Stimulated activated CD8-positive, alpha-beta memory T cell treated with anti-CD3 and anti-CD28 coated beads, Interleukin-4, amount 100 ng/mL, for 4 hours (primary cell): Measurements from ENCODE around the gene PTPN4.
"Not testable (repeated sequence)": the region's sequence is repeated elsewhere in the genome, so short reads cannot be mapped to it uniquely, and the experiment has no call there.

ENCODE experiments used
- DNase-seq, 2 donors: peaks; one replicate each; pipeline ENCODE4 v3.0.0-alpha.2; 2020; ENCODE audit warnings: low read depth in 2 of 2, low spot score in 1 of 2

PTPN4 gene

DNA sequence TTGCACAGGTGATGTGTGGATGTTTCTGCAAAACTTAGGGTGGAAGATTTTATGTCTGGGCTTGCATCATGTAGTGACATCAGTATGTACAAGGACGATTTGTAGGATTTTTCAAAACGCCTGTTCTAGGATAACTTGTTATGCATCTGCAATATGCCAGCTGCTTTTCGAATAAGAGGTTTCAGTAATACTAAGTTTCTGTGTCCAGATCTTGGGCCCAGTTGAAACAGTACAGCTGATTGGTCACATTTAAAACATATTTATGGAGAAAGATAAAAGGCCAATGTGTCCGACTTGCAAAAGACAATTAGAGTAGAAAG lies 1.2 kb downstream of the PTPN4 start:
- DNase-seq, result no peak

DNA sequence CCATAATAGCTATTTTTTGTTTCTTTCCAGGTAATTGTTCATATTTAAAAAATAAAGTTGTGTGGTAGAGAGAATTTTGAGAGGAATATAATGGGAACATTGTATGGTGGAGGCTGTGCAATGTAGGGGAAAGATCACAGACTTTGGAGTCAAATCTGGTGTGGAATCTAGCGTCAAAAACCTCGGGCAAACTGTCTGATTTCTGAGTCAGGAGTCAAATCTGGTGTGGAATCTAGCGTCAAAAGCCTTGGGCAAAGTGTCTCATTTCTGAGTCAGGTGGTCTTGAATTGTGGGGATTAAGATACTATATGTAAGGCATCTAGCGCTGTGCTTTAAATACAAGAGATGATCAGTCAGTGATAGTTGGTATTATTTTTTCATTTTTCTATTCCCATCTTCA lies 5.1 kb downstream of the PTPN4 start:
- DNase-seq, result no peak

DNA sequence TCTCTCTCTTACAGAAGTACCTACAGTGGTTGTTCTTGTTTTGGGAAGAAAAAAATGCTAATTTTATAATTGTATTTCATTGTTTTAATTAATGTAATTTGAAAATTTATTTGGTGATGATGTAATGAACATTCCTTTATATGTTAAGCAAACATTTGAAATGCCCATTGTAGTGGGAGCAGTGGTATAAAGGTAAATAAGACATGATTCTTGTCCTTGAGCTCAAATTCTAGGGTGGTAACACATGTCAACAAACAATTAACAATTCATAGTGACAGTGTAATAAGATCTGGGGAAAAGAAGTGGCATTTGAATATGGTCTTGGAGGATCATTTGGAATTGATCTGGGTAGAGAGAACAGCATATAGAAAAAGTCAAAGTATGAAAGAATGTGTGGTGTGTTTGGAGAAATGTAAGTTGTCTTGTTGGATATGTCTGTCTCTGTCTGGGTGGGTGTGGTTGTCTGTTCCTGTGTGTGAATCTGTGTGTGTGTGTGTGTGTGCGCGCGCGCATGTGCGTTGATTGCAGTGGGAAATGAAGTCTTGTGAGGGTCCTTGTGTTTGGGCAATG lies 5.8 kb downstream of the PTPN4 start:
- no peak for DNase-seq

DNA sequence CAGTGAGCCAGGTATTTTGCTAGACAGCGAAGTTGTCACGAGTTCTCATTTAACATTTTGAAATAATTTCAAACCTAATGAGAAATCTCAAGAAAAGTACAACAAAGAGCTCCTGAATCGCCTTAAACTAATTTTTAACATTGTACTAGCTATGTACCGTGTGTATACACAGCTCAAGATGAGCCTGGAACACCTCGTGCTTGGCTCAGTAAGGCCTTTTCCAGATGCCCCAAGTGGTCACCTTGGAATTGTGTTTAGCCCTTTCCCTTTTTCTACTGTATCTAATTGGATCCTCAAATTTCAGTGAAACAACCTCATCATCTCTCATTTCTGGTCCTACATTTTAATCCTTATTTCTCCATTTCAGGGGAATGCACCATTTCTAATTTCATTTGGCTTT lies 7.2 kb downstream of the PTPN4 start:
- no peak for DNase-seq

DNA sequence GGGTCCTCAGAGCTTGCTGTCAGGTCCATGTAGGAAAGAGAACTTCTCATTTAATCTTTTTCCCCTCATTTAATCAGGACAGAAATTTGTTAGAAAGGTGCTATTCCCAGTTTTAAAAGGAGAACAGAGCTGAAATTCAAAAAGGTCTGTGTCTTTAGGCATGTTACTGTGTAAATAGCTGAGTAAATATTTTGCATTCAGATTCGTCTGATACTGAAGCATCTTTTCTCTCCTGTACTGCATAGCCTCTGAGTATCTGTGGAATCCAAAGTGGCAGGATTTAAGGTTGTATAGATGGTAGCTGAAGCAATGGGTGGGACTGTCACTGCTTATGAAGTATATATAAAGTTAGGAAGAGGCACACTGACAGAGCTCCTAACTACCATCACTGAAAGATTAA lies 9.0 kb downstream of the PTPN4 start:
- DNase-seq, result no peak

DNA sequence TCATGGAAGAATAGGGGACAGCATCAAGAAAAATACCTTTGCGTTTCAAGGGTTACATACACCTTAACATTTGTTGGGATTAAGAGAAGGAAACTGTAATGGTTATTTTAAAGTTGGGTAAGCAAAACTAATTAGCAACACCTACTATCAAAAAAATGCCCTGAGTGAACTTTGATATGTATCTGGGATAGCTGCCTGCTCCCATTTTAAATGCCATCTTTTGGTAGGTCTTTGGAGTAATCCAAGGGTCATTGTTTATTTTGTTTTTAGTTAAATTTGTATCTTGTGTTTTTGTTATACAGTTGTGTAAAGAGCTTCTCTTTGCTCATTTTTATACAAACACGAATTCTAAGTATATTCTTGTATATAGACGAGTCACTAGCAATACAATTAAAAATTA lies 9.9 kb downstream of the PTPN4 start:
- DNase-seq, result no peak

DNA sequence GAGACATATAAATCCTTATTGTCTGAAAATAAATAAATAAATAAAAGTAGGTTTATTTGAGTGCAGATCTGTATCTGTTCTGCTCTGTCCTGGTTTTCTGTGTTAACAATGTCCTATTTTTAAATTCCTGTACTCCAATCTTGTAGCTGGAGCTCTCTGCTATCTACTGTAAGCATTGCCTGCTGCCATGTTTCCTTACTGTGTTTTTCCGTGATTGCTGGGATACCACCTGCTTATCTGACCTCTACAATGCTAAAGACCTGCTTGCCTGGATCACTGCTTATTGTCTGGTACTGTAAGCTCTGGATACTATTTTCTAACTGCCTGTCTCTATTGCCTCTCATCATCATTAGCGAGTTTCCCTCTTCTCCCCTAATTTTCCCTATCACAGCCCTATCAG lies 11.6 kb downstream of the PTPN4 start:
- DNase-seq, result no peak

DNA sequence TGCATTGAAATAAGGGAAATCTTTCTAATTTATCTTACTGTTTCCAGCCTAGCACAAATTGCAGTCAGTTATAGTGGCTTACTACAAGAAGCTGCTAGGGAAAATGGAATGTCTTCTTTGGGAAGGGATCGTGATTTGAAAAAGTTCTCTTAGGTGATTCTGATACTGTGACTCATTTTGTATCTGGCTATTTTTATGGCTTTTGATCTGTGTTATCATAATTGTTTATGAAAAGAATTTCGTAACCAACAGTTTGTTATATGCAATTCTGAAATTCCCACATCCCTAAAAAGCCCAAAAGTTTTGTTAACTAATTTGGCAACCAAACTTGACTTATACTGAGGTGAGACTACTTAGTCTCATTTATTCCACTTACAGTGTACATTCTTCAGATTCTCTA lies 12.4 kb downstream of the PTPN4 start:
- no peak for DNase-seq

DNA sequence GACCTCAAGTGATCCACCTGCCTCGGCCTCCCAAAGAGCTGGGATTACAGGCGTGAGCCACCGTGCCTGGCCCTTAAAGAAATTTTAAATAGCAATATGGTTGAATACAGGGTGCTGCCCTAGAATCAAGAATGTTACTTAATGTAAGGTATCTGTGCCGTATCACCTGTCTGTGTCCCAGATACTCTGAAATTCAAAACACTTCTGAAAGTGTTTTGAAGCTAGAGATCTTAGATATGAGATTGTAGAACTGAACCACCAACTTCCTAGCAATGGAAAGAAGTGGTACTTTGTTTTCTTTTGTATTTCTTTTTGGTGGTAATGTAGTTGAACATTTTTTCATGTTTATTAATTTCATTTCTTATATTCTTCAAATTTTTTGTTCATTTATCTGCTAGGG lies 13.0 kb downstream of the PTPN4 start:
- no peak for DNase-seq

DNA sequence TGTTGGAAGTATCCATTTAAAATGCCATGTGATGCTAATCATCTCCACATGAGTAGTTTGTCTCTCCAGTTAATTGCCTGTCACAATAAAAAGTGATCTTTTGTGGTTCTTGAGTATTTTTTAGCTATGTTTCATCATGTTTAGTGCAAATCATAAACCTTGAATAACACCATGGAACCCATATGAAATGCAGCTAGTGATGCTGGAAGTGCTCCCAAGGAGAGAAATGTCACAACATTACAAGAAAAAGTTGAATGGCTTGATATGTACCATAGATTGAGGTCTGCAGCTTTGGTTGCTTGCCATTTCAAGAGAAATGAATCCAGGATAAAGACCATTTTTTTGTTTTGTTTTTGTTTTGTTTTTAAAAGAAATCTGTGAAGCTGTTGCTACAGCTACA lies 14.3 kb downstream of the PTPN4 start:
- no peak for DNase-seq

DNA sequence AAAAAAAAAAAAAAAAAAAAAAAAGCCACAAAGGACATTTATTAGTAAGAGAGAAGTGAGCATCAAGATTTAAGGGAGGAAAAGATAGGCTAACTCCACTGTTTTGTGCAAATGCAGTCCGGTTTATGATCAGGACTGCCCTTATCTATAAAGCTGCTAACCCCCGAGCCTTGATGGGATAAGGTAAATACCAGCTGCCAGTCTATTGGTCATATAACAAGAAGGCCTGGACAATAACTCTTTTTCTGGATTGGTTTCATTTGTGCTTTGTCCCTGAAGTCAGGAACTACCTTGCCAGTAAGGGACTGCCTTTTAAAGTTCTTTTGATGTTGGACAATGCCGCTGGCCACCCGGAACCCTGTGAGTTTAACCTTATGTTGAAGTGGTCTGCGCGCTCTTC lies 15.4 kb downstream of the PTPN4 start:
- no peak for DNase-seq

DNA sequence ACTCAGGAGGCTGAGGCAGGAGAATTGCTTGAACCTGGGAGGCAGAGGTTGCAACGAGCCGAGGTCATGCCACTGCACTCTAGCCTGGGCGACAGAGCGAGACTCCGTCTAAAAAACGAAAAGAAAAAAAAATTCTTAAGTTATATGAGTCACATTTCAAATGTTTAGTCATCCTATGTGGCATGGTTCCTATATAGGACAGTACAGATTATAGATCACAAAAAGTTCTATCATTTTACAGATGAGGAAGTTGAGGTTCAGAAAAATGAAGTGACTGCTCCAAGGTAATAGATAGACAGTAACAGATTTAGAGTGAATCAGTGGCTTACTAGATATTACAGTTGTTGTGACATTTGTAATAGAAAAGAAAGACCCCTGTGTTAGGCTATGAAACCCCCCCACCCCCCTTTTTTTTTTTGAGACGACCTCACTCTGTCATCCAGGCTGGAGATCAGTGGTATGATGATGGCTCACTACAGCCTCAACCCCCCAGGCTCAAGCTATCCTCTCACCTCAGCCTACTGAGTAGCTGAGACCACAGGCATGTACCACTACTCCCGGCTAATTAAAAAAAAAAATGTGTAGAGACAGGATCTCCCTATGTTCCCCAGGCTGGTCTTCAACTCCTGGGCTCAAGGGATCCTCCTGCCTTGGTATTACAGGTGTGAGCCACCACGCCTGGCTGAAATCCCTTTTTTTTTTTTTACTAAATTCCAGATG lies 22.7 kb downstream of the PTPN4 start:
- DNase-seq, result no peak

DNA sequence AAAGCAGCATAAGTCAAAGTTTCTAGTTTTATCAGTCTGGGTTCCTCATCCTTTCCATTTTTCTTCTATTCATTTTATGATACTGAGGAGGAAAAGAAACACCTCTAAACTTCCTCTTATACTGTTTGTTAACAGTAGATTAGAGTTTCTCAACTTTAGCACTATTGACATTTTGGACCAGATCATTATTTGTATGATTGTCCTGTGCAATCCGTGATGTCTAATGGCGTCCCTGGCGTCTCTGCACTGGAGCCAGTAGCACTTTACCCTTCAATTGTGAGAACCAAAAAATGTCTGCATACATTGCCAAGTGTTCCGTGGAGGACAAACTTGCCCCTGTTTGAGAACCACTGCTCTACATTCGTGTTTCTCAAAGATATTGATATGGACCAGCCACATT lies 25.2 kb downstream of the PTPN4 start:
- DNase-seq, result no peak

DNA sequence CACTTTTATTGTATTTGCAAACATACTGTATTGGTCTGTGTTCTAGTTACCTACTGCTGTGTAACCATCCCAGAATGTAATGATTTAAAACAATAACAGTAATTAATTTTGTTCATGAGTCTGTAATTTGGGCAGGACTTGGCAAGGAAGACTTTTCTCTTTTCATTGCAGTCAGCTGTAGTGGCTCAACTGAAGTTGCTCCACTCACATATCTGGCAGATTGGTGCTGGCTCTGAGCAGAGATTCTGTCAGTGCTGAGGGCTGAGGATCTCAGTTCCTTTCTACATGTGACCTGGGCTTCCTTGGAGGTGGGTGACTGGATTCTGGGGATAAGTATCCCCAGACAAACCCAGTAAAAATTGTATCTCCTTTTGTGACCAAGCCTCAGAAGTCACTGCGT lies 26.6 kb downstream of the PTPN4 start:
- DNase-seq, result no peak

DNA sequence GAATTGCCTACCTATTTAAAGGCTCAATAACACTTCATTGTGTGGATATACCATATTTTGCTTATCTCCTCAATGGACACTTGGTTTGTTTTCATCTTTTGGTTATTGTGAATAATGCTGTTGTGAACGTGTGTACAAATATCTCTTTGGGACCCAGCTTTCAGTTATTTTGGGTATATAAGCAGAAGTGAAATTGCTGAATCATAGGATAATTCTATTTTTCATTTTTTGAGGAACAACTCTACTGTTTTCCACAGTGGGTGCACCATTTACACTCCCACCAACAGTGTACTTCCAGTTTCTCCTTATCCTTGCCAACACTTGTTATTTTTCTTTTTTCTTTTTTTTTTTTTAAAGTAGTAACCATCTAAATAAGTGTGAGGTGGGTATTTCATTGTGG lies 29.0 kb downstream of the PTPN4 start:
- DNase-seq, result no peak

DNA sequence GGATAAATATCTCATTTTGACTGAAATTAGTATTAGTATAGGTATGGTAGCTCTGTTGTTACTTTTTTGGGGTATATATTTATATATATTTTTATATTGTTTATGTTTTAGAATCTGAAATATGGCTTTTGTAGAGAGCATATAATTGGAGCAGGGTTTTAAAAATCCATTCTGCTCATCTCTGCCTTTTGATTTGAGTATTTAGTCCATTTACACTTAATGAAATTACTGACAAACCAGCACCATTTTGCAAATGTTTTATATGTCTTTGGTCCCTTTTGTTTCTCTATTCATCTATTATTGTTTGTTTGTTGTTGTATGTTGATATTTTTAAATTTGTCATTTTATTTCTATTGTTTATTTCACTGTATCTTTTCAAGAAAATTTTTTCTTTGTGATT lies 30.7 kb downstream of the PTPN4 start:
- DNase-seq, result no peak

DNA sequence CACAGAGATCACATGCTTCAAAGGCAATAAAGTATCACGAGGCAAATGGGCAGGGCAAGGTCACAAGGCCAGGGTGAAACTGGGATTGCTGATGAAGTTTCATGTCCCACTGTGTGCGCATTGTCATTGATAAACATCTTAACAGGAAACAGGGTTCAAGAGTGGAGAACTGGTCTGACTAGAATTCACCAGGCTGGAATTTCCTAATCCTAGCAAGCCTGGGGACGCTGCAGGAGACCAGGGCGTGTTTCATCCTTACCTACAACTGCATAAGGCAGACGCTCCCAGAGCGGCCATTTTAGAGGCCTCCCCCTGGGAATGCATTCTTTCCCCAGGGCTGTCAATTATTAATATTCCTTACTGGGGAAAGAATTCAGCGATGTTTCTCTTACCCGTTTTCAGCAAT lies 33.2 kb downstream of the PTPN4 start:
- no peak for DNase-seq

DNA sequence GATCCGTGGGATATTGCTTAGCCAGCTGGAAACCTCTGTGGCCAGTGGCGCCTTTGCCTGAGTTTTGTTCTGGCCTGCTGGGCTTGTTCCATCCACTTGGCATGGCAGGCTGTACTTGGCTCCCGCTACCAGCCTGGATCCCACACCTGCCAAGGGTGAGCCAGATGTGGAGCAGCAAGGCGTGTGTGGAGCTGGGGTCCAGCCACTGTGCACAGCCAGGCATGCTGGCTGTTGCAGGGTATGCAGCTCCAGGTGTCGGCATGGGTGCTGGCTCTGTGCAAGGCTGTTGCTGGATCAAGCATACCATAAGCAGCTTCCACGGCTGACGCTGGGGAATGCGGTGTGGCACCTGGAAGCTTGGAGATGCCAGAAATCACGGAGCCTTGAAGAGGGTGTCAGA lies 34.5 kb downstream of the PTPN4 start:
- DNase-seq, result no peak

DNA sequence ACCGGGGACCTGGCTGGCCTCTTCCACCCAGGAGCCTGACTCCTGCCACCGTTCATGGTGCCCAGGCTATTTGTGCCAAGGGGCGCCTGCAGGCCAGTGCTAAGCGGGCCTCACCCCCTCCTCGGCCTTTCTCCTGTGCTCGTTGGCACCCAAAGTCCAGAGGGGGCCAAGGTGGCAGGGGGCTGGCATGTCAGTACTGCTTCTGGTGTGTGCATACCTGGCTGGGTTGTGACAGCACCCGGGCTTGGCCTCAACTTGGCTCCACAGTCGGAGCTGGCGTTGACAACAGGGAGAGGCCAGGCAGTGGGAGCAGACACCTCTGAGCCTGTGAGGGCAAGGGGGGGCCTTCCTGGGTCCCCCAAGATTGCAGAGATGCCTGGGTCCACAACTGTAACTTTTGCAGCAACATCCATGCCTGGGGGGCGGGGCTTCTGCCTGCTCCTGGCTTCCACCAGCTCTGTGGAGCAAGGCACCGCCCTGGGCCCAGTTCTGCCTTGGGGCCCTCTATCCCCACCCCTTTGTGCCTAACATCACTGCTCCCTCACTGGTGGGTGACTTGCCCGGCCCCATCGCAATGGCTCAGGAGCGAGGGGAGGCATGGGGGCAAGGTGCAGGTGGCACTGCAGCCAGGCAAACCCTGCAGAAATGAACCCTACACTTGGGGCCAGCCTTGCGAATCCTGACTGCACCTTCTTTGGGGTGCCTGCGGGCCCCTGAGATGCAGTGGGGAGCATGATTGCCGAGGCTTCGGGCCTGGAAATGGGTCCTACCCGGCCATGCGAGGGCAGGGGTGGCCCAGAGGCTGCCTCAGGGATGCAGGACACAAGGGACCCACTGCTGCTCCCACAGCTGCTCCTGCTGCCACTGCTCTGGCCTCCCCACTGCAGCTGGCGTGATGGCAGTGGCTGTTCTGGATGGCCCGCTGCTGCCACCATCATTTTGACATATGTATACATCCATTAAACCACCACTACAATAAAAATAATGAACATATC lies 35.9 kb downstream of the PTPN4 start:
- DNase-seq, result no peak

DNA sequence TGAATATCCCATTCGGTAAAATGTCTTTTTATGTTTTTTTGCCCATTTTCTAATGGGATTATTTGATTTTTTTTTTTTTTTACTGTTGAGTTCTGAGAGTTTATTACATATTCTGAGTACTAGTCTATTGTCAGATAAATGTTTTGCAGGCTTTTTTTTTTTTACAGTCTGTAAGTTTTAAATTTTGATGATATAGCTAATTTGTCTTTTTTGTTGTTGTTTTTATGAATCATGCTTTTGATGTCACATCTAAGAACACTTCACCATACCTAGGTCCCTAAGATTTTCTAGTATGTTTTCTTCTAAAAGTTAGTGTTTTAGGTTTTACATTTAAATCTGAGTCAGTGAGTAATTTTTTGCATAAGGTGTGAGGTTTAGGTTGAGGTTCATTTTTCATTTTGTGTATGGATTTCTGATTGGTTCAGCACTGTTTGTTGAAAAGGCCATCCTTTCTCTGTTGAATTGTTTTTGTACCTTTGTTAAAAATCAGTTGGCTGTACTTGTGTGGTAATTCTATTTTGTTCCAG lies 40.7 kb downstream of the PTPN4 start:
- DNase-seq, result no peak

DNA sequence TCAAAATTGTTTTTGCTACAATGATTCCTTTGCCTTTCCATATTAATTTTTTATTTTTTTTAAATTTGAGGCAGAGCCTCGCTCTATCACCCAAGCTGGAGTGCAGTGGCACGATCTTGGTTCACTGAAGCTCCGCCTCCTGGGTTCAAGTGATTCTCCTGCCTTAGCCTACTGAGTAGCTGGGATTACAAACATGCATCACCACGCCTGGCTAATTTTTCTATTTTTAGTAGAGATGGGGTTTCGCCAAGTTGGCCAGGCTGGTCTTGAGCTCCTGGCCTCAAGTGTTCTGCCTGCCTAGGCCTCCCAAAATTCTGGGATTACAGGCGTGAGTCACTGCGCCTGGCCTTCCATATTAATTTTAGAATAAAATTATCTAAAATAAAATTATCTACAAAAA lies 41.3 kb downstream of the PTPN4 start:
- no peak for DNase-seq

DNA sequence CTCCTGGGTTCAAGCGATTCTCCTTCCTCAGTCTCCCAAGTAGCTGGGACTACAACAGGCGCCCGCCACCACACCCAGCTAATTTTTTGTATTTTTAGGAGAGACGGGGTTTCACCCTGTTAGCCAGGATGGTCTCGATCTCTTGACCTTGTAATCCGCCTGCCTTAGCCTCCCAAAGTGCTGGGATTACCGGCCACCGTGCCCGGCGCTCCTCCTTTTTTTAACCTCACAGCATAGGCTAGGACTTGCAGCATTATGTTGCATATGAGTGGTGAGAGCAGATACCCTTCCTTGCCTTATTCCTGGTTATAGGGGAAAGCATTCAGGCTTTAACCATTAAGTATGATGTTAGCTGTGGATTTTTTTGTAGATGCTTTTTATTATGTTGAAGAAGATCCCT lies 42.3 kb downstream of the PTPN4 start:
- not testable (repeated sequence) for DNase-seq
